ENCODE results near the gene ANKRD22. TPM values are rescaled to one million over a fixed set of nuclear protein-coding genes. Genes with fewer than 3 reads are reported as not detected.

The ANKRD22 gene
- total and polyA plus RNA-seq, 10 of the 15 experiments (the other 5 are each of a cell fraction or from before 2014, with no cell fraction given), result 0.30 to 1.3 (median 0.71) TPM

- Histone ChIP-seq H3K27ac (ENCODE audit: control insufficient read depth, insufficient read depth) (peak overlapping the region; percentile 84), H4K20me1 (ENCODE audit: control insufficient read depth, insufficient read depth) (no peaks in the 10 kb centered on the region), H3K9ac (ENCODE audit: control insufficient read depth, insufficient read depth, low read length) (no peak overlapping the region), H3K4me3 (no peak overlapping the region), H3K79me2 (ENCODE audit: control insufficient read depth, insufficient read depth, low read length) (peaks cover 80% of the 10 kb centered on the region), H3K27me3 (replicated peaks in 1 of 2; ENCODE audit: control insufficient read depth in 2 of 2, insufficient read depth in 2 of 2, low read length in 1 of 2) (no peaks in the 10 kb centered on the region), H3K4me1 (ENCODE audit: control insufficient read depth, insufficient read depth, low read length) (peaks cover 42% of the 10 kb centered on the region), H3K4me2 (ENCODE audit: control insufficient read depth, insufficient read depth) (peak overlapping the region; percentile 1), H2AFZ (ENCODE audit: control insufficient read depth, low read depth, low read length) (no peak overlapping the region), H3K9me3 (replicated peaks; ENCODE audit: control insufficient read depth, insufficient read depth, low read length) (no peaks in the 10 kb centered on the region), H3K36me3 (ENCODE audit: control insufficient read depth in 2 of 2, insufficient read depth in 2 of 2, low read length in 1 of 2) (no peaks in the 10 kb centered on the region)
- SMC1A ChIA-PET (ENCODE audit: uncharacterized antibody, unreplicated experiment), result interaction anchor here (1.0 to 8.4 kb wide), 6 partner anchors 10 to 63 kb away, joined by 3 to 329 read pairs (median 36); partner anchors contain the start of gene STAMBPL1
- CTCF ChIA-PET, result interaction anchor here (1.0 to 6.6 kb wide), 4 partner anchors 10 to 60 kb away, joined by 5 to 116 read pairs (median 6); no protein-coding TSS in a partner anchor
- TF ChIP-seq REST (IDR thresholded peaks at IDR 0.05; ENCODE audit: low read depth, low read length), result no peak
- no peak for TF ChIP-seq MYB (IDR thresholded peaks at IDR 0.05; ENCODE audit: borderline replicate concordance, low read depth, low read length)
- no peak for TF ChIP-seq ZSCAN29 (IDR thresholded peaks at IDR 0.05)
- TF ChIP-seq PKNOX1 (IDR thresholded peaks at IDR 0.05), result no peak
- no peak for TF ChIP-seq BCLAF1 (IDR thresholded peaks at IDR 0.05)
- no peak for TF ChIP-seq MEF2A (IDR thresholded peaks at IDR 0.05; ENCODE audit: insufficient read depth, low read depth, low read length)
- TF ChIP-seq TCF3 (IDR thresholded peaks at IDR 0.05; ENCODE audit: borderline replicate concordance, insufficient read depth, low read depth, low read length), result no peak
- TF ChIP-seq RB1 (IDR thresholded peaks at IDR 0.05; ENCODE audit: borderline replicate concordance), result no peak
- no peak for TF ChIP-seq MLLT1 (IDR thresholded peaks at IDR 0.05)
- no peak for TF ChIP-seq CEBPB (IDR thresholded peaks at IDR 0.05; ENCODE audit: borderline replicate concordance in 1 of 2, low read depth in 2 of 2, low read length in 2 of 2)
- no peak for TF ChIP-seq ZNF622 (IDR thresholded peaks at IDR 0.05)
- no TSS peak for BruUV-seq (replicated peaks)
- DNase-seq (ENCODE audit: low read depth, low spot score) (no peak), FAIRE-seq (no peak), ATAC-seq (no peak)
- in situ Hi-C loops (cut with MboI), result no loop called here
- POLR2A ChIA-PET, result interaction anchor here (0.6 to 6.3 kb wide), 7 partner anchors 9 to 103 kb away, joined by 3 to 248 read pairs (median 4); partner anchors contain the start of gene FAS
- WGBS (ENCODE audit: insufficient coverage, insufficient replicate concordance, low lambda C conversion rate, missing lambda C conversion rate), result 94% methylated on average over 4 of the region's 4 CpGs
- intact Hi-C loops (cut with micrococcal nuclease; ENCODE audit: unreplicated experiment), result no loop called here
- RAD21 ChIA-PET (ENCODE audit: unreplicated experiment), result interaction anchor here (1.0 to 7.9 kb wide), 5 partner anchors 9 to 97 kb away, joined by 3 to 249 read pairs (median 67); partner anchors contain the start of gene FAS
Observed at GRCh38 chr10:88896372-88896993, 44.8 kb upstream of the ANKRD22 start.

Measured in GM12878 (cell line).